GM19372 (cell line): ENCODE data around the gene KCNAB1.

ENCODE experiments used
- ATAC-seq: cut with Tn5 transposase; IDR thresholded peaks from one replicate; pipeline ENCODE4 v1.9.1; 2021; ENCODE audit warnings: mild to moderate bottlenecking, low read depth, moderate library complexity; ENCODE audit not compliant: unreplicated experiment

Gene KCNAB1

DNA sequence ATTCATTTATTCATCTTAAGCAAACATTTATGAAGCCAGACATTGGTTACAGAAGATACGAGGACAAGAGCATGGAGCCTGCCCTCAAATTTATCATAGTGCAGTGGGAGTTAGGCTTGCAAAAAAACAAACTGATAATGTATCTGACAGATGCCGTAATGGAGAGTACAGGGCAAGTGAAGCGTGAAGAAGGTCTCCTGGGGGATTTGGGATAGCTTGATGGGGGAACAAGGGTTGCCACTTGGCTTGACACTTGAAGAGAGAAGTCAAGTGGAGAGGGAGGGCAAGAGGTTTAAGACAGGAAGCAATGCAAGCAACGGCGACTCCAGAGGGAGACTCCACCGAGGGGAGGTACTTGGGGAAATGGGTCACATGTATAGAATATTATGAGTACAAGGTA is 305.3 kb downstream of the KCNAB1 start:
- ATAC-seq: no peak

GRCh38 chr3:156429125-156429524 is 308.7 kb downstream of the KCNAB1 start:
- ATAC-seq: no peak

DNA sequence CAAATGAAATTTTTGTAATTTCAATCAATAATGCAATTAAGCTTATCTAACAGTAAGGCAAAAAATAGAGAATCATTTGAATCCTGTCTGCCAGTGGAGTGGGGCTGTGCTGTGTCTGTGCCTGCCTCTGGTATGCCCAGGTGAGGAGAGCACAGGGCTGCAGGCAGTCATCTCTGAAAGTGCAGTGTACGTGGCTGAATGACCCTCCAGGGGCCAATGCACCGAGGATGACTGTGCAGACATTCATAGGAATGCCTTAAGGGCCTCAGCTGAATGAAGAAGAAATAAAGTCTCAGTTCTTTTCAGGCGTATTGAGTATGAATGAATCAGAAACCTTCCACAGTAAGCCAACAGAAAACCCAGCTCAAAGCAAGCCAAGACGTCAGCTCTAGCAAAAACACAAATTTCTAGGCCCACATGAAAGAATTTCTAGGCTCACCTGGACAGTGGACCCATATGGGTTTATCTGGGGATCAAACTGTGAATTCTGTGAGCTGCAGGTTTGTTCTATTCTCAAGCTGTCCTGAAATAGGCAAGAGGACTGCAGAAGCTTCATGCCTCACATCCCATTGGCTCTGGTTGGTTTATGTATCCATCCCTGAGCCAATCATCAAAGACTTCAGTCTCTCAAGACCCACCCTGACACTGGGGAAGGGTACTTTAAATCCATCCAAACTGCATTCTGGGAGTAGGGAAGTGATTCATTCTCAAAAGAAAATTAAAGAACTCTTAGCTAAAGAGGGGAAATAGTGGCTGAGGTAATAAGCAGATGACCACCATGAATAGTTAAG is 311.2 kb downstream of the KCNAB1 start:
- ATAC-seq: no peak

DNA sequence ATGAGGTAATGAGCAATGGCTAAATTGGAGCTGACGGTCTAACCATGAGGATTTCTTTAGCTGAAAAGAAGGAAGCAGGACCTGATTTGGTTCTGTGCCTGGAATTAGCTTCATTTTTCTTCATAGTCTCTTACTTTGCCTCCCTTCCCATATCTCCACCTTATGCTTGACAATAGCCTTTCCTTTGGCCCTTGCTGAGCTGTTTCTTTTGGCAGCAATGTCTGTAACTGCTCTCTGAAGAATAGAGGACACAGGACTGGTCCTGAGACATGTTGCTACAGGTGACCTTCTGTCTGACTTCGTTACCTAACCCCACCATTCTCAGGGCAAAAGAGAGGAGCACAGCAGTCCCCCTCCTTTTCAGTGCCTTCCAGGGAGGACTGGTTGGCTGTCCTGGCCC is 312.2 kb downstream of the KCNAB1 start:
- no peak for ATAC-seq

DNA sequence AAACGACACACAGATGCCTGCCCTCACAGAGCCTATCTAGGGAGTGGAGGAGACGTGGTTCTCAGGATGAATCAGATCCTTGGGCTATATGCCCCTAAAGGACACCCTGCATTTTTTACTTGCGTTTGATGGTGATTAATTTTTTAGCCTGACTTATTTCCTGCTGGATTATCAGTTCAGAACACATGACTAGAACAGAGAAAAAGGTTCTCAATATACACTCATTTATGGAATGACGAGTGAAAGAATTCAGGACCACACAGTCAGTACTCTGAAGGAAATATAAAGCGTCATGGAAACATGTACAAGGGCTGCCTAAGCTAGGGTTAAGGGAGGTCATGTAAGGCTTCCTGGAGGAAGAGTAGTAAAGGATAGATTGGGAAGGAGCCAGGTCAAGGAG is 312.8 kb downstream of the KCNAB1 start:
- ATAC-seq: no peak

GRCh38 chr3:156433910-156434309 is 313.5 kb downstream of the KCNAB1 start:
- ATAC-seq: no peak

- ATAC-seq: no peak
Measured at GRCh38 chr3:156434921-156435320, 314.5 kb downstream of the KCNAB1 start.

GRCh38 chr3:156443079-156443478 is 322.7 kb downstream of the KCNAB1 start:
- no peak for ATAC-seq

DNA sequence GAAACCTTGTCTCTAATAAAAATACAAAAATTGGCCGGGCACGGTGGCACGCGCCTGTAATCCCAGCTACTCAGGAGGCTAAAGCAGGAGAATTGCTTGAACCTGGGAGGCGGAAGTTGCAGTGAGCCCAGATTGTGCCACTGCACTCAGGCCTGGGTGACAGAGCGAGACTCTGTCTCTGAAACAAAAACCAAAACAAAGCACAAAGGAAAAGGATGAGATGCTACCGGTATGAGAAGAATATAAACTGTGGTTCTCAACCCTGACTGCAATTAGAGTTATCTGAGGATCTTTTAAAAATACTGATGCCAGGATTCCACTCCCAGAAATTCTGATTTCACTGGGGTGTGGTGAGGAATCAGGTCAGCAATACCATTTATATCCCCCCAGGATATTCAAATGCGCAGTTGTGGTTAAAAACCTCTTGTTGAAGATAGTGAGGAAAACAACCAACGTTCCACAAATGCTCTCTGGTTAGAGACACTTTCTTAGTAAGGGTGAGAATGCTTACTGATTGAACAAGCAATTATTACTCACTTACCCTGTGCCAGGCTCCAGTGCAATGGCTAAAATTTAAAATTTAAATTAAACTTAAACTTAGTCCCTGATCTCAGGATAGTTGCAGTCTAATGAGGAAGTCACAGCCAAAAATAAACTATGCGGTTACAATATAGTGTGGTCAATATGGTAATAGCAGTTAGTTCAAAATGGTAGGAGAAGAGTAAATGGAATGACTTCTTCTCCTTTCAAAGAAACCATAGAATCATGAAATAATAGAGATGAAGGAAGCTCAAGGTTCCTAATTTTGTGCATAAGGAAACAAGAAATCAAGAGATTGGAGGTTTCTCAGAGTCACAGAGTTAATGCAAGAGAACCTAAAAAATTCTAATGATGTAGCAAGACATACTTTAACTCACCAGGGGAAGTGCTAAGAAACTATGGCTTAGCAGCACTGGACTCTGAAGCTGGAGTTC is 325.0 kb downstream of the KCNAB1 start:
- no peak for ATAC-seq

DNA sequence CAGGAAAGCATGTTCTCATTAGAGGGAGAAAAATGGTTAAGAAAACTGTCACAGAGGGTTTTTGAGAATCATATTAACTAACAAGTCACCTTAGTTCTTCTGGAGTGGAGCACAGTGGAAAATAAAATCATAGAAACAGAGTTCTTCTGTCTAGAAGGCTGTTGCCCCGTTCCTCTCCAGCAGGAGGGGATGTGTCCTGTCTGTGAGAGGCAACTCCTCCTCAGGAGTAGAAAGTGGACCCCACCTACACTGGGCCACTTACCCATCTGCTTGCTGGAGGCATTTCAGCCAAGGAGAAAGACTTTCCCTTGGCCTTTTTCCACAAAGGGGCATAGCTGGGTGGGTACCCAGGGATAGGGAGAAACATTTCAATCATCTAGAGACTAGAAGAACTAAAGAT is 327.9 kb downstream of the KCNAB1 start:
- ATAC-seq: peak; percentile 53

- peak; percentile 45 for ATAC-seq
Measured at GRCh38 chr3:156449710-156450574, 329.6 kb downstream of the KCNAB1 start.

- no peak for ATAC-seq
Measured at GRCh38 chr3:156455839-156456238, 335.5 kb downstream of the KCNAB1 start.

- ATAC-seq: no peak
Measured at GRCh38 chr3:156456771-156457224, 336.4 kb downstream of the KCNAB1 start.

DNA sequence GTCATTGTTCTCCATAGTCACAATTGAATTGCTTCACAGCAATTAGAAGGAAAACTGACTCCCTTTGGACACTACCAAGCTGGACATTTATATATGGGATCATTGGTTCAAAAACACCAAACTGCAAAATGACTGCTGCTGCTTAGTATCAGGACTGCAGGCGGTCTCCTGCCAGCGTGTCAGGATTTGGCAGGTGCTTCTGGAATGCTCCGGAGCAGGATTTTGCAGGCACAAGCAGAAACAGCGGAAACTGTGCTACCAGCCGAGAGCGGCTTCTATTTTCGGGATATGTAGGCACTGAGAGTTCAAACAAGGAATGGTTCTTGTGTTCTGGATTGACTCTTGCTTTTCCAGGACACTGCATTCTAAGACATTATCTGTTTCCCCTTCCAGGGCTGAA is 339.1 kb downstream of the KCNAB1 start:
- ATAC-seq: no peak

DNA sequence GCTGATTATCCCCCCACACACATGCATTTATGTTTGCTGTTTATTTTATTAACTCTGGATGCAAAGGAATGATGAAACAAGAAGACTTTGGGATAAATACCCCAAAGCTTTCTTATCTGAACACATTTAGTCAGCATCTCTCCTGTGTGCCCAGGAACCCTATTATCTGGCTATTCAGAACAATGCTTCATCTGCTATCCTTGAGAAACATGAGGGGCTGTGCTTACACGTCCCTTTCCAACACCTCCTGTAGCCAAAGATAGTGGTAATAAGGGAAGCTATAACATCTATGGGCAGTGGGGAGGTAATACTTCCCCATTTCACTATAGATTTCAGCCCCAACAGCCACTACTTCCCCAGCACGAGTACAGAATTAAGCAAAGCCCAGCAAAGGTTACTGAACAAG is 339.8 kb downstream of the KCNAB1 start:
- no peak for ATAC-seq

- ATAC-seq: no peak
Measured at GRCh38 chr3:156461889-156462288, 341.5 kb downstream of the KCNAB1 start.

GRCh38 chr3:156463123-156463522 is 342.7 kb downstream of the KCNAB1 start:
- ATAC-seq: no peak

DNA sequence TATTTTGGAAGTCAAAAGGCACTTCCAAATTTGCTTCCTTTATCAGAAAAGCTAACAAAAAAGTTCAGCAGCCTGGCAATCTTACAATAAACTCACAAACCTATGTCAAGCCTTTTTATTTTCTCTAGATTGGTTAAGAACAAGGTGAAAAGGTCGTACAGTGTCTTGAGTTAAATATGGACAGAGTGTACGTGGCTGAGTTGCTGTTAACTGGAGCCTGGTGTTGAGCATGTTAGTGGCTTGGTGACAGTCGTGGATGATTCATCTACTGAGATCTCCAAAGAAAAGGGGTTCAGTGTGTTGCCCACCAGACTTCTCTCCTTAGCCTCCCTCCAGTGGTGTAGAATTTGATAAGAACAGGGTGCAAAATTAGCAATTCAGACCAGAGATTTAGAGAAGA is 344.8 kb downstream of the KCNAB1 start:
- ATAC-seq: no peak

DNA sequence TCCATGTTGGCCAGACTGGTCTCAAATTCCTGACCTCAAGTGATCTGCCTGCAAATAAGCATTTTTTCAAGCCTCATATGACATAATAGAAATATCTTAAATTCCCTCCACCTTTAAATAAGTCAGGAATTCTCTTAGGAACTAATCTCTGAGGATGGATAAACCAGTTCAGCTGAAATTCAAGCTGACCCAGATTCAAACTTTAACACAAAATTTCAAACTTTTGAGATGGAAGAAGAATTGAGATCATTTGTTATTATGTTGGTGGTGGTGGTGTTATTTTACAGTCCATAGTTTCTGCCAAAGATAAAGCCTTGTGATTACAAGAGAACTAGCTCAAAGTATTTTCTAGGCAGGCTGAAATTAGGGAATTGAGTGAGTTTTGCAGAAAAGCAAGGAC is 349.1 kb downstream of the KCNAB1 start:
- ATAC-seq: no peak

GRCh38 chr3:156471431-156471830 is 351.1 kb downstream of the KCNAB1 start:
- ATAC-seq: no peak
